A673 (cell line): Measurements from ENCODE around the gene AGRN. TPM values are rescaled to one million over a fixed set of nuclear protein-coding genes. Genes with fewer than 3 reads are reported as not detected.
A peak's percentile ranks its signal among the peaks of the same experiment; 100 is the strongest.

ENCODE experiments used
- BruUV-seq: library from RNA; stranded (reverse); fragments of 400-500 nt; replicated peaks from 2 replicates; lab custom pipeline; 2021; lab: Mats Ljungman, UMichigan
- CTCF ChIA-PET: fragments of 300-600 bp; sonication (Branson Sonifier 250); formaldehyde crosslinking; loops from one replicate; lab custom pipeline; 2022; ENCODE audit warnings: antibody characterized with exemption; lab: Charles Lee
- POLR2A ChIA-PET: fragments of 300-600 bp; sonication (Branson Sonifier 250); formaldehyde crosslinking; loops from one replicate; lab custom pipeline; 2022; ENCODE audit warnings: antibody characterized with exemption; ENCODE audit not compliant: low non-redundant PET; lab: Charles Lee
- DNase-seq: peaks from one replicate; pipeline ENCODE4 v3.0.0-alpha.2; 2015; ENCODE audit warnings: low spot score
- H3K27ac ChIP-seq: fragments of 200-600 bp; sonication (generic); 2 replicates; pipeline ENCODE4 v1.5.1; 2016; ENCODE audit warnings: mixed run types, low read depth, mild to moderate bottlenecking, mixed read lengths, antibody characterized with exemption, low read length; ENCODE audit not compliant: poor library complexity, severe bottlenecking
- H3K27me3 ChIP-seq: fragments of 200-600 bp; sonication (generic); replicated peaks from 2 replicates; pipeline ENCODE4 v1.6.1; 2017; ENCODE audit warnings: mixed run types, low read depth, mild to moderate bottlenecking, mixed read lengths, antibody characterized with exemption, low read length; ENCODE audit not compliant: insufficient read depth, poor library complexity
- H3K36me3 ChIP-seq: fragments of 200-600 bp; sonication (generic); 2 replicates; pipeline ENCODE4 v1.6.1; 2016; ENCODE audit warnings: mixed run types, mild to moderate bottlenecking, mixed read lengths, antibody characterized with exemption, low read length; ENCODE audit not compliant: insufficient read depth, poor library complexity, severe bottlenecking
- H3K4me1 ChIP-seq: fragments of 200-600 bp; sonication (generic); 2 replicates; pipeline ENCODE4 v1.6.1; 2017; ENCODE audit warnings: mixed run types, mild to moderate bottlenecking, mixed read lengths, antibody characterized with exemption, low read length; ENCODE audit not compliant: insufficient read depth, poor library complexity, severe bottlenecking
- H3K4me3 ChIP-seq: fragments of 200-600 bp; sonication (generic); 2 replicates; pipeline ENCODE4 v1.5.1; 2016; ENCODE audit warnings: low read depth, mixed run types, mild to moderate bottlenecking, mixed read lengths, low read length; ENCODE audit not compliant: poor library complexity, severe bottlenecking
- H3K9me3 ChIP-seq: fragments of 200-600 bp; sonication (generic); 2 replicates; pipeline ENCODE4 v1.6.1; 2016; ENCODE audit warnings: mixed run types, low read depth, mild to moderate bottlenecking, mixed read lengths, antibody characterized with exemption, low read length; ENCODE audit not compliant: poor library complexity, severe bottlenecking
- EZH2 ChIP-seq: fragments of 200-600 bp; sonication (generic); IDR thresholded peaks from 2 replicates; pipeline ENCODE4 v1.6.1; 2017; ENCODE audit warnings: borderline replicate concordance, low read depth, mild to moderate bottlenecking, mixed read lengths, antibody characterized with exemption, low read length; ENCODE audit not compliant: poor library complexity, severe bottlenecking
- intact Hi-C: fragments of 100-400 bp; cut with micrococcal nuclease; formaldehyde crosslinking; loops from one replicate; pipeline ENCODE4 v1.10.0; 2022; ENCODE audit not compliant: unreplicated experiment
- total RNA-seq: library from RNA; stranded (reverse); gene quantifications from 2 replicates; pipeline ENCODE4 v1.2.3, GENCODE V29; 2021
- TF ChIP-seq, protein P1 (sequence below): fragments of 300-800, 200-600 bp; sonication (generic); conservative IDR thresholded peaks from 2 replicates; pipeline ENCODE4 v1.5.1; 2017; ENCODE audit warnings: low read depth, mild to moderate bottlenecking, antibody characterized with exemption, low read length, moderate library complexity, mixed read lengths

Gene AGRN
- total RNA-seq, 1 experiment from 2014 or later: 151 TPM

DNA sequence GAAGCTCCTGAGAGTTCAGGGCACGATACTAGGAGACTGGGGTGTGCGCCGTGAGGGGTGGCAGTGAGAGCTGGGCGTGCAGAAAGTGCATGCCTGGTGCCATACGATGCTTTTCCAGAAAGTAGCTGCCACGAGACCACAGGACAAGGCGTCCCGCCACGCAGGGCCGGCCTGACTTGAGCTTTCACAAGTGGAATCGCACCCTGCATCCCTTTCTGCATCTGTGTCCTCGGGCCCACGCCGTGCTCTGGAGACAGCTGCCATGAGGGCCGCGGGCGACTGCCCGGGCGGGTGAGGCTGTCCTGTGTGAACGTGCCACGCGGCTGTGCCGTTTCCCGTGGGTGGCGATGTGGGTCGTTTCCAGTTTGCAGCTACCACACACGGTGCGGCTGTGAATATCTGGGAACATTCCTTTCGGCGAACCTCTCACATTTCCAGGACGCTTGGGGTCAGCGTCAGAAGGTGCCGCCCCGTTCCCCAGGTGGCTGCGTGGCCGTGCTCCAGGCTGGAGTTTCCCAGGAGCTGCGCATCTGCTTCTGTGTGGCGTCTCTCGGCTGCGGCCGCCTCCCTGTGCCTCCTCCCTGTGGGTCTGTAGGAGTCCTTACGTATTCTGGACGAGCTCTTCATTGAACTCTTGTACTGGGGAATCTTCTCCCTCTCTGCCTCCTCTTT lies 37.0 kb upstream of the AGRN start:
- POLR2A ChIA-PET: no interaction called here
- no peak for DNase-seq
- H3K4me3 ChIP-seq: no peak overlapping the region
- no peaks in the 10 kb centered on the region for H3K4me1 ChIP-seq
- no peaks in the 10 kb centered on the region for H3K9me3 ChIP-seq
- CTCF ChIA-PET: no interaction called here
- intact Hi-C loops: loop anchor here (5.0 kb wide), 1 partner anchor 79 kb away; no protein-coding TSS in a partner anchor
- no peaks in the 10 kb centered on the region for H3K27me3 ChIP-seq
- TF ChIP-seq EZH2: no peak
- TF ChIP-seq, protein P1, sequence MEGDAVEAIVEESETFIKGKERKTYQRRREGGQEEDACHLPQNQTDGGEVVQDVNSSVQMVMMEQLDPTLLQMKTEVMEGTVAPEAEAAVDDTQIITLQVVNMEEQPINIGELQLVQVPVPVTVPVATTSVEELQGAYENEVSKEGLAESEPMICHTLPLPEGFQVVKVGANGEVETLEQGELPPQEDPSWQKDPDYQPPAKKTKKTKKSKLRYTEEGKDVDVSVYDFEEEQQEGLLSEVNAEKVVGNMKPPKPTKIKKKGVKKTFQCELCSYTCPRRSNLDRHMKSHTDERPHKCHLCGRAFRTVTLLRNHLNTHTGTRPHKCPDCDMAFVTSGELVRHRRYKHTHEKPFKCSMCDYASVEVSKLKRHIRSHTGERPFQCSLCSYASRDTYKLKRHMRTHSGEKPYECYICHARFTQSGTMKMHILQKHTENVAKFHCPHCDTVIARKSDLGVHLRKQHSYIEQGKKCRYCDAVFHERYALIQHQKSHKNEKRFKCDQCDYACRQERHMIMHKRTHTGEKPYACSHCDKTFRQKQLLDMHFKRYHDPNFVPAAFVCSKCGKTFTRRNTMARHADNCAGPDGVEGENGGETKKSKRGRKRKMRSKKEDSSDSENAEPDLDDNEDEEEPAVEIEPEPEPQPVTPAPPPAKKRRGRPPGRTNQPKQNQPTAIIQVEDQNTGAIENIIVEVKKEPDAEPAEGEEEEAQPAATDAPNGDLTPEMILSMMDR: no peak
- H3K27ac ChIP-seq: no peak overlapping the region
- BruUV-seq: no TSS peak
- H3K36me3 ChIP-seq: no peaks in the 10 kb centered on the region

DNA sequence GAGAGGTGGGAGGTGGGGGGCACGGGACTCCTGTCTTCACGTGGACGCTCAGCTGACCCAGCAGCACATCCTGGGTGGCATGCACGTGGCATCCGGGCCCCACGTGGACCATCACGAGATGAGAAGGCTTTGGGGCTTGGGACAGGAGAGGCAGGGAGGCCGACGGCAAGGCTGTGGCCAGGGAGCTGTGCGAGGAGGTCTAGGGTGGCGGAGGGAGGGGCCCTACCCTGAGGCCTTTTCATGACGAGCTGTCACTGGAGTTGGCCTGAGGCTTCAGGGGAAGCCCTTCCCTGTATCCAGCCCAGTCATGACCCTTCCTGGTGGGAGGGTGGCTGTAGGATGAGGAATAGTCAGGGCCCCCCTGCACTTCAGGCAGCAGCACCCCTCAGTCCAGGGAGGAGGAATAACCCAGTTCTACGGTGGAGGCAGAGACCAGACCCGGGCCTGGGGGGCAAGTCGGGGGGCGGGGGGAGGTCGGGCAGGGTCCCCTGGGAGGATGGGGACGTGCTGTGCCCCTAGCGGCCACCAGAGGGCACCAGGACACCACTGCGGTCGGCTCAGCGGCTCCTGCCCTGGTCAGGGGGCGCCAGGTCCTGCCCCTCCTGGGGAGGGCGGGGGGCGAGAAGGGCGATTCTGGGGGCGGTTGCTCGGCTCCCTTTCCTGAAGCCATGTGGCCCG lies 36.0 kb upstream of the AGRN start:
- CTCF ChIA-PET: no interaction called here
- Histone ChIP-seq H3K27me3 (no peaks in the 10 kb centered on the region), H3K36me3 (no peaks in the 10 kb centered on the region), H3K27ac (no peak overlapping the region), H3K4me1 (no peaks in the 10 kb centered on the region), H3K4me3 (no peak overlapping the region), H3K9me3 (no peaks in the 10 kb centered on the region)
- DNase-seq: no peak
- intact Hi-C loops: loop anchor here (5.0 kb wide), 1 partner anchor 78 kb away; no protein-coding TSS in a partner anchor
- no peak for TF ChIP-seq EZH2
- TF ChIP-seq, protein P1: peak; percentile 87
- POLR2A ChIA-PET: interaction anchor here (0.6 kb wide), 1 partner anchor 18 kb away, joined by 3 read pairs; no protein-coding TSS in a partner anchor
- no TSS peak for BruUV-seq

DNA sequence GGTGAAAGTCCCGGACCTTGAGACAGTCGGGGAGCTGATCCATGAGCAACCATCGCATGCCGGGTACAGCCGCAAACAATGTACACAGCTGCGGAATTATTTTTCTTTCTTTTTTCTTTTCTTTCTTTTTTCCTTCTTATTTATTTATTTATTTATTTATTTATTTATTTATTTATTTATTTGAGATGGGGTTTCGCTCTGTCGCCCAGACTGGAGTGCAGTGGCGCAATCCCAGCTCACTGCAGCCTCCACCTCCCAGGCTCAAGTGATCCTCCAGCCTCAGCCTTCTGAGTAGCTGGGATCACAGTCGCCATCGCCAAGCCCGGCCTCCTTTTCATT lies 35.5 kb upstream of the AGRN start:
- BruUV-seq: no TSS peak
- Histone ChIP-seq H3K36me3 (no peaks in the 10 kb centered on the region), H3K27ac (no peak overlapping the region), H3K4me3 (no peak overlapping the region), H3K27me3 (no peaks in the 10 kb centered on the region), H3K4me1 (no peaks in the 10 kb centered on the region), H3K9me3 (no peaks in the 10 kb centered on the region)
- ChIA-PET POLR2A (interaction anchor here (0.6 kb wide), 1 partner anchor 17 kb away, joined by 3 read pairs; no protein-coding TSS in a partner anchor), CTCF (no interaction called here)
- intact Hi-C loops: loop anchor here (5.0 kb wide), 1 partner anchor 78 kb away; no protein-coding TSS in a partner anchor
- DNase-seq: no peak
- TF ChIP-seq, protein P1: 0 out of 2 replicates have a peak, but pooled peaks have one; percentile 10
- no peak for TF ChIP-seq EZH2
